ENCODE results near the gene SLC39A3. TPM values are rescaled to one million over a fixed set of nuclear protein-coding genes. Genes with fewer than 3 reads are reported as not detected.

Gene SLC39A3
- total and polyA plus RNA-seq, 10 of the 15 experiments (the other 5 are each of a cell fraction or from before 2014, with no cell fraction given) = 0.63 to 67.1 (median 51.2) TPM

DNA sequence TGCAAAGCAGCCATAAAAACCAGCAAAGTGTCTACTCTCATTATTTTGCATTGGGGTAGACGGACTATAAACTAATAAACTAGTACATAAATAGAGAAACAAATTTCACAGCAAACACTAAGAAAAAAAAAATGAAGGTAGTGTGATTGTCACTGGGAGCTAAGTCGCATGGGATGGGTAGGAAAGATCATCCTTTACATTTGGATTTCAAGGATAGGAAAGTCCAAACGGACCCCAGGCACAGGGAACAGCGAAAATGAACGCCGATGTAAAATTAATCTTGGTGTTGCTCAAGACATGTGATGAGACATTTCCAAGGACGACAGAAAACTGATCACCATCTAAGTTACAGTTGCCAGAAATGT is 43.9 kb upstream of the SLC39A3 start:
- peaks cover 25% of the 10 kb centered on the region for H3K4me1 ChIP-seq (ENCODE audit: control insufficient read depth, insufficient read depth, low read length)
- no peaks in the 10 kb centered on the region for H4K20me1 ChIP-seq (ENCODE audit: control insufficient read depth, insufficient read depth)
- peaks cover 2% of the 10 kb centered on the region in 2 experiments; a peak in 3 of 4 replicates for H3K36me3 ChIP-seq (ENCODE audit: control insufficient read depth in 2 of 2, insufficient read depth in 2 of 2, low read length in 1 of 2)
- 0 out of 2 replicates have a peak, but pooled peaks have one; percentile 7 for TF ChIP-seq PML (IDR thresholded peaks at IDR 0.05; ENCODE audit: low read length)
- TF ChIP-seq SREBF2 (IDR thresholded peaks at IDR 0.05; ENCODE audit: low read length) = no peak
- H3K4me3 ChIP-seq = no peak overlapping the region
- H3K4me2 ChIP-seq (ENCODE audit: control insufficient read depth, insufficient read depth) = peak overlapping the region; percentile 52
- ChIA-PET POLR2A (interaction anchor here (0.8 to 1.1 kb wide), 2 partner anchors 8 to 20 kb away, joined by 3 read pairs; no protein-coding TSS in a partner anchor), RAD21 (ENCODE audit: unreplicated experiment) (interaction anchor here (1.1 to 1.7 kb wide), 2 partner anchors 85 to 135 kb away, joined by 4 to 6 read pairs; no protein-coding TSS in a partner anchor), SMC1A (ENCODE audit: uncharacterized antibody, unreplicated experiment) (interaction anchor here (1.1 to 1.6 kb wide), 2 partner anchors 34 to 252 kb away, joined by 3 to 6 read pairs; no protein-coding TSS in a partner anchor), CTCF (interaction anchor here (0.7 to 1.3 kb wide), 4 partner anchors 16 to 195 kb away, joined by 3 to 4 read pairs (median 3); partner anchors contain the start of gene ZNF57)
- H3K27ac ChIP-seq (ENCODE audit: control insufficient read depth, insufficient read depth) = peak overlapping the region; percentile 65; the same call in 1 of the 2 replicates
- no peak for FAIRE-seq
- H2AFZ ChIP-seq (ENCODE audit: control insufficient read depth, low read depth, low read length) = peak overlapping the region; percentile 85
- no TSS peak for BruUV-seq (replicated peaks)
- no peak for DNase-seq (ENCODE audit: low read depth, low spot score)
- H3K9ac ChIP-seq (ENCODE audit: control insufficient read depth, insufficient read depth, low read length) = no peak overlapping the region
- no peaks in the 10 kb centered on the region for H3K27me3 ChIP-seq (replicated peaks in 1 of 2; ENCODE audit: control insufficient read depth in 2 of 2, insufficient read depth in 2 of 2, low read length in 1 of 2)
- no peak for ATAC-seq
- in situ Hi-C loops (cut with MboI) = no loop called here
- H3K79me2 ChIP-seq (ENCODE audit: control insufficient read depth, insufficient read depth, low read length) = peaks cover 75% of the 10 kb centered on the region
- 76% methylated on average over 7 of the region's 7 CpGs for WGBS (ENCODE audit: insufficient coverage, insufficient replicate concordance, low lambda C conversion rate, missing lambda C conversion rate)
- intact Hi-C loops (cut with micrococcal nuclease; ENCODE audit: unreplicated experiment) = loop anchor here (5.0 to 10.0 kb wide), 2 partner anchors 36 to 509 kb away; no protein-coding TSS in a partner anchor
- H3K9me3 ChIP-seq (replicated peaks; ENCODE audit: control insufficient read depth, insufficient read depth, low read length) = no peaks in the 10 kb centered on the region

DNA sequence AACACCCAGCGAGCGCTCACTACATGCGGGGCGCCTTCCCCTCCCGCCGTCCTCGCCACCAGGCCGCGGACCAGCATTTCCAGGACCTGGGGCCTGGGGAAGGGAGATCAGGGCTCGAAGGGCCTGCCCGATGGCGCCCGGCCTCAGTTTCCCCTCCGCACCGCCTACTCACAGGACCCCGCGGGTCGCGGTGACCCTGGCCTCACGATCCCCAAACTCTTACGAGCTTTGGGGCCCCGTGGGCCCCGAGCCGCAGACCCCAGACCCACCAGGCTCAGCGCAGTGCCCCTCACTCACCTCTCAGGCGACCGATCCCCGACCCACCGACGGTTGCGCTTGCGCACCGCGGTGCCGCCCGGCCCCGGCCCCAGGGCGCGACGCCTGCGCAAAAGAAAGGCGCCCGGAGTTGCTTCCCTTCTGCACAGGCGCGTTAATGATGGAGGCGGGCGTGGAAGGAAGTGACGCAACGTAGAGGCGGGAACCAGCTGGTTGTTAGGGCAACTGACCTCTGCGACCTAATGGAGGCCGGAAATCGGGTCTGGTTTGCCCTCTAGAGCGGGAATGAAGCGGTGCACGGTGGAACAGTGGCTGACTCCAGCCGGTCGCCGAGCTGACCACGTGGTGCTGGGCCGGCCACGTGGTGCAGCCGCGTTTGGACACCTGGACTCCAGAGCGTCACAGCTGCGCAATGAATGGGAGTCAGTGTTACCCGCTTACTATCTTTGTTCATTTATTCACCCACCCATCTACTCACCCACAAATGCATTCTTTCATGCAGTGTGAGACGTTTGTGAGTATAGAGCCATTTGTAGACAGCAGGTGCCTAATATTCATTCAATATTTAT is 43.3 kb upstream of the SLC39A3 start, which contains the start of gene SGTA:
Gene SGTA (minus strand): TSS at position 338 of the 845 bp plus-strand sequence. CDS start 14,205 bp downstream, outside the sequence.
- ChIA-PET RAD21 (ENCODE audit: unreplicated experiment) (interaction anchor here (0.5 to 1.7 kb wide), 3 partner anchors 85 to 135 kb away, joined by 4 to 6 read pairs (median 4); no protein-coding TSS in a partner anchor), POLR2A (interaction anchor here (0.5 to 1.1 kb wide), 3 partner anchors 9 to 252 kb away, joined by 3 to 5 read pairs (median 3); no protein-coding TSS in a partner anchor), SMC1A (ENCODE audit: uncharacterized antibody, unreplicated experiment) (interaction anchor here (1.1 to 1.6 kb wide), 2 partner anchors 34 to 252 kb away, joined by 3 to 6 read pairs; no protein-coding TSS in a partner anchor), CTCF (interaction anchor here (0.7 to 1.3 kb wide), 5 partner anchors 15 to 196 kb away, joined by 3 to 4 read pairs (median 3); partner anchors contain the start of gene ZNF57)
- DNase-seq (ENCODE audit: low read depth, low spot score) = peak; percentile 98
- H3K9me3 ChIP-seq (replicated peaks; ENCODE audit: control insufficient read depth, insufficient read depth, low read length) = no peaks in the 10 kb centered on the region
- peak within 1 kb of the TSS; percentile 99 for H3K4me3 ChIP-seq
- H3K4me2 ChIP-seq (ENCODE audit: control insufficient read depth, insufficient read depth) = peak within 1 kb of the TSS; percentile 90
- in situ Hi-C loops (cut with MboI) (no loop called here), intact Hi-C loops (cut with micrococcal nuclease; ENCODE audit: unreplicated experiment) (loop anchor here (5.0 to 10.0 kb wide), 2 partner anchors 36 to 508 kb away; no protein-coding TSS in a partner anchor)
- peaks cover 2 to 4% of the 10 kb centered on the region in 2 experiments; a peak in 3 of 4 replicates for H3K36me3 ChIP-seq (ENCODE audit: control insufficient read depth in 2 of 2, insufficient read depth in 2 of 2, low read length in 1 of 2)
- H3K27me3 ChIP-seq (replicated peaks in 1 of 2; ENCODE audit: control insufficient read depth in 2 of 2, insufficient read depth in 2 of 2, low read length in 1 of 2) = no peaks in the 10 kb centered on the region
- H3K4me1 ChIP-seq (ENCODE audit: control insufficient read depth, insufficient read depth, low read length) = peaks cover 19% of the 10 kb centered on the region
- under 1% methylated on average over 66 of the region's 68 CpGs for WGBS (ENCODE audit: insufficient coverage, insufficient replicate concordance, low lambda C conversion rate, missing lambda C conversion rate)
- FAIRE-seq = peak; percentile 100
- H4K20me1 ChIP-seq (ENCODE audit: control insufficient read depth, insufficient read depth) = no peaks in the 10 kb centered on the region
- H2AFZ ChIP-seq (ENCODE audit: control insufficient read depth, low read depth, low read length) = peak within 1 kb of the TSS; percentile 85
- peak within 1 kb of the TSS; percentile 89 for H3K9ac ChIP-seq (ENCODE audit: control insufficient read depth, insufficient read depth, low read length)
- H3K79me2 ChIP-seq (ENCODE audit: control insufficient read depth, insufficient read depth, low read length) = peaks cover 75% of the 10 kb centered on the region
- peak; percentile 86 for ATAC-seq
- peak within 1 kb of the TSS; percentile 85 for H3K27ac ChIP-seq (ENCODE audit: control insufficient read depth, insufficient read depth)
- BruUV-seq (replicated peaks) = no TSS peak
- TF ChIP-seq PRDM15 (CRISPR knock-in tag; IDR thresholded peaks at IDR 0.05) (no peak), ZBED1 (IDR thresholded peaks at IDR 0.05; ENCODE audit: borderline replicate concordance) (no peak), MXI1 (IDR thresholded peaks at IDR 0.05; ENCODE audit: low read depth, low read length) (peak; percentile 99), POLR2AphosphoS5 (IDR thresholded peaks at IDR 0.05; ENCODE audit: low read length) (peak; percentile 72), NR2C2 (IDR thresholded peaks at IDR 0.05; ENCODE audit: borderline replicate concordance, control insufficient read depth, insufficient read length, low read depth) (no peak), NBN (IDR thresholded peaks at IDR 0.05) (peak; percentile 79; the same call in 1 of the 2 replicates), KLF5 (IDR thresholded peaks at IDR 0.05; ENCODE audit: partially characterized antibody) (peak; percentile 72), SIX5 (IDR thresholded peaks at IDR 0.05; ENCODE audit: low read depth, low read length, severe bottlenecking) (peak; percentile 39)

All from GM12878 (cell line).